ENCODE data around the gene RMDN3. TPM values are rescaled to one million over a fixed set of nuclear protein-coding genes. Genes with fewer than 3 reads are reported as not detected.

Gene RMDN3
- total and polyA plus RNA-seq, 2 of the 13 experiments (the other 11 are each of a cell fraction or from before 2014, with no cell fraction given), result 16.8 to 19.5 TPM

DNA sequence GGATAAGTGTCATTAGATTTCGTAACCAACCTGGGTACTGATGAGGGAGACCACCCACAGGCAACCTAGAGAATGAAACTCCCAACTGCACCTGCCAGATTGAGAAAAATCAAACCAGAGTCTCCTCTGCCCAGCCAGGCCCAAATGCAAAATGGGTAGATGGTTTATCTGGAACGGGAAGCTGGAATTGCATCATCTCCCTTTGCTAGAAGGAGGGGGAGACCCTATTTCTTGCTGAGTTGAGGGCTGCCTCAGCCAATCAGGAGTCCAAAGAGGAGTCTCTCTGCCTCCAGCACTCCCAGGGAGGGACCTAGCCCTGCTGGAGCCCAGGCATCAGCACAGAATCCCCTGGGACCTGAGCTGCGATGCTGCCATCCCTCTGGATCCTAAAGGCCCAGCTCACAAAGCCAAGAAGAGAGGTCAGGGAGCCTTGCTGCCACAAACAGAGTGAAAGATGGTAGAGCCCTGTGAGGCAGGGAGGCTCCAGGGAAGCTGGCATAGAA, 8.1 kb downstream of the RMDN3 start:
- ChIA-PET CTCF (ENCODE audit: low intra/inter-chr PET ratio, low total read pairs) (interaction anchor here (2.1 kb wide), 1 partner anchor 35 kb away, joined by 28 read pairs; no protein-coding TSS in a partner anchor), POLR2A (interaction anchor here (0.6 to 1.3 kb wide), 3 partner anchors 15 to 147 kb away, joined by 3 to 6 read pairs (median 3); partner anchors contain the start of genes GCHFR and VPS18)
- WGBS (ENCODE audit: low lambda C conversion rate), result 94% methylated on average over 3 of the region's 3 CpGs
- intact Hi-C loops (cut with micrococcal nuclease; ENCODE audit: unreplicated experiment) (loop anchor here (1.0 to 5.0 kb wide), 2 partner anchors 35 to 145 kb away; partner anchors contain the start of gene VPS18), in situ Hi-C loops (cut with HindIII; ENCODE audit: extremely low pct_ligation_motif_present, low pct_unique_long_range_greater_than_20kb) (no loop called here)
- no peaks in the 10 kb centered on the region for H4K20me1 ChIP-seq (ENCODE audit: insufficient read depth, low read length)
- no peaks in the 10 kb centered on the region for H3K27me3 ChIP-seq (ENCODE audit: control insufficient read depth in 1 of 2, insufficient read depth in 2 of 2, low read length in 2 of 2)
- no peak overlapping the region for H2AFZ ChIP-seq (ENCODE audit: low read length)
- no TSS peak for BruUV-seq (replicated peaks)
- H3K9ac ChIP-seq (ENCODE audit: insufficient read depth, low read depth, low read length), result no peak overlapping the region
- no peak for DNase-seq (ENCODE audit: low spot score)
- ATAC-seq, result no peak
- H3K9me3 ChIP-seq (ENCODE audit: low read length), result no peaks in the 10 kb centered on the region
- H3K4me3 ChIP-seq (replicated peaks in 1 of 3; ENCODE audit: insufficient read depth in 1 of 3, low read depth in 2 of 3, low read length in 3 of 3), result no peak overlapping the region
- H3K36me3 ChIP-seq (replicated peaks in 1 of 2; ENCODE audit: control insufficient read depth in 1 of 2, insufficient read depth in 2 of 2, low read length in 2 of 2), result peaks cover 13 to 72% of the 10 kb centered on the region in 2 experiments
- no peak overlapping the region for H3K27ac ChIP-seq (ENCODE audit: extremely low read length, insufficient read depth, low read length)
- peaks cover 9% of the 10 kb centered on the region; the same call in 1 of the 2 replicates for H3K4me1 ChIP-seq (ENCODE audit: insufficient read depth, low read length)
- H3K79me2 ChIP-seq (ENCODE audit: insufficient read depth, low read length), result peaks cover 8% of the 10 kb centered on the region
- FAIRE-seq, result no peak
- H3K4me2 ChIP-seq (ENCODE audit: low read depth, low read length), result no peak overlapping the region
- TF ChIP-seq TAF15 (IDR thresholded peaks at IDR 0.05; ENCODE audit: low read depth, low read length, poor library complexity, severe bottlenecking), result no peak
- no peak for TF ChIP-seq TCF12 (IDR thresholded peaks at IDR 0.05)
- no peak for TF ChIP-seq TCF12 (CRISPR knock-in tag; IDR thresholded peaks at IDR 0.05)
- TF ChIP-seq SAFB2 (CRISPR knock-in tag; IDR thresholded peaks at IDR 0.05; ENCODE audit: borderline replicate concordance, low read depth), result no peak
- TF ChIP-seq, protein P1, sequence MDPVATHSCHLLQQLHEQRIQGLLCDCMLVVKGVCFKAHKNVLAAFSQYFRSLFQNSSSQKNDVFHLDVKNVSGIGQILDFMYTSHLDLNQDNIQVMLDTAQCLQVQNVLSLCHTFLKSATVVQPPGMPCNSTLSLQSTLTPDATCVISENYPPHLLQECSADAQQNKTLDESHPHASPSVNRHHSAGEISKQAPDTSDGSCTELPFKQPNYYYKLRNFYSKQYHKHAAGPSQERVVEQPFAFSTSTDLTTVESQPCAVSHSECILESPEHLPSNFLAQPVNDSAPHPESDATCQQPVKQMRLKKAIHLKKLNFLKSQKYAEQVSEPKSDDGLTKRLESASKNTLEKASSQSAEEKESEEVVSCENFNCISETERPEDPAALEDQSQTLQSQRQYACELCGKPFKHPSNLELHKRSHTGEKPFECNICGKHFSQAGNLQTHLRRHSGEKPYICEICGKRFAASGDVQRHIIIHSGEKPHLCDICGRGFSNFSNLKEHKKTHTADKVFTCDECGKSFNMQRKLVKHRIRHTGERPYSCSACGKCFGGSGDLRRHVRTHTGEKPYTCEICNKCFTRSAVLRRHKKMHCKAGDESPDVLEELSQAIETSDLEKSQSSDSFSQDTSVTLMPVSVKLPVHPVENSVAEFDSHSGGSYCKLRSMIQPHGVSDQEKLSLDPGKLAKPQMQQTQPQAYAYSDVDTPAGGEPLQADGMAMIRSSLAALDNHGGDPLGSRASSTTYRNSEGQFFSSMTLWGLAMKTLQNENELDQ (CRISPR knock-in tag; IDR thresholded peaks at IDR 0.05; ENCODE audit: borderline replicate concordance), result no peak

DNA sequence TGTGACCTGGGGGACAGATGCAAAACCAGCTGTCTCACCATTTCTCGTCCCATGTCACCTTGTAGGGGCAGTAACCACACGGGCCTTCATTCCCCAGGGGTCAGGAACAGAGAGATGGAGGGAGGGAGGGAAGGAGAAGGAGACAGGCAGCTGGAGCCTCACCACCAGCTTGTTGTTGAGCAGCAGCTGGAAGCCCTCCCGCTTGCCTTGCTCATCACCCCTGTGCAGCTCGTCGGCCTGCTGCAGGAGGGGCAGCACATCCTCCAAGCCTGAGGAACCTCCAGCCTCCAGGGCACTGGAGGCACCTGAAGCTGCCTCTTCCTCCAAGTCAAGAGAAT, 10.3 kb downstream of the RMDN3 start:
- intact Hi-C loops (cut with micrococcal nuclease; ENCODE audit: unreplicated experiment), result loop anchor here (5.0 kb wide), 2 partner anchors 67 to 148 kb away; partner anchors contain the start of gene VPS18
- ATAC-seq, result no peak
- FAIRE-seq, result no peak
- BruUV-seq (replicated peaks), result no TSS peak
- H4K20me1 ChIP-seq (ENCODE audit: insufficient read depth, low read length), result no peaks in the 10 kb centered on the region
- no peak overlapping the region for H3K4me3 ChIP-seq (replicated peaks in 1 of 3; ENCODE audit: insufficient read depth in 1 of 3, low read depth in 2 of 3, low read length in 3 of 3)
- no peaks in the 10 kb centered on the region for H3K79me2 ChIP-seq (ENCODE audit: insufficient read depth, low read length)
- H3K36me3 ChIP-seq (replicated peaks in 1 of 2; ENCODE audit: control insufficient read depth in 1 of 2, insufficient read depth in 2 of 2, low read length in 2 of 2), result peaks cover 10 to 69% of the 10 kb centered on the region in 2 experiments; a peak in 4 of 5 replicates
- H3K9me3 ChIP-seq (ENCODE audit: low read length), result no peaks in the 10 kb centered on the region
- POLR2A ChIA-PET, result no interaction called here
- DNase-seq (ENCODE audit: low spot score), result no peak
- in situ Hi-C loops (cut with HindIII; ENCODE audit: extremely low pct_ligation_motif_present, low pct_unique_long_range_greater_than_20kb), result no loop called here
- CTCF ChIA-PET (ENCODE audit: low intra/inter-chr PET ratio, low total read pairs), result no interaction called here
- WGBS (ENCODE audit: low lambda C conversion rate), result 100% methylated on average over 2 of the region's 5 CpGs
- peaks cover 7% of the 10 kb centered on the region; the same call in 1 of the 2 replicates for H3K4me1 ChIP-seq (ENCODE audit: insufficient read depth, low read length)
- no peak overlapping the region for H3K4me2 ChIP-seq (ENCODE audit: low read depth, low read length)
- H2AFZ ChIP-seq (ENCODE audit: low read length), result no peak overlapping the region
- H3K27me3 ChIP-seq (ENCODE audit: control insufficient read depth in 1 of 2, insufficient read depth in 2 of 2, low read length in 2 of 2), result no peaks in the 10 kb centered on the region
- H3K27ac ChIP-seq (ENCODE audit: extremely low read length, insufficient read depth, low read length), result no peak overlapping the region
- no peak overlapping the region for H3K9ac ChIP-seq (ENCODE audit: insufficient read depth, low read depth, low read length)
- TF ChIP-seq TAF15 (IDR thresholded peaks at IDR 0.05; ENCODE audit: low read depth, low read length, poor library complexity, severe bottlenecking) (no peak), HMGA1 (CRISPR knock-in tag; conservative IDR thresholded peaks at IDR 0.05) (no peak), ZNF337 (CRISPR knock-in tag; IDR thresholded peaks at IDR 0.05; ENCODE audit: borderline replicate concordance, low read depth) (no peak), ZNF761 (CRISPR knock-in tag; conservative IDR thresholded peaks at IDR 0.05) (no peak), PHF20 (CRISPR knock-in tag; IDR thresholded peaks at IDR 0.05) (no peak), CC2D1A (CRISPR knock-in tag; IDR thresholded peaks at IDR 0.05) (no peak), NR2F2 (IDR thresholded peaks at IDR 0.05; ENCODE audit: borderline replicate concordance, low read depth) (no peak), KDM2A (CRISPR knock-in tag; IDR thresholded peaks at IDR 0.05; ENCODE audit: borderline replicate concordance, low read depth) (no peak), IKZF1 (IDR thresholded peaks at IDR 0.05) (no peak)
- TF ChIP-seq, protein P2, sequence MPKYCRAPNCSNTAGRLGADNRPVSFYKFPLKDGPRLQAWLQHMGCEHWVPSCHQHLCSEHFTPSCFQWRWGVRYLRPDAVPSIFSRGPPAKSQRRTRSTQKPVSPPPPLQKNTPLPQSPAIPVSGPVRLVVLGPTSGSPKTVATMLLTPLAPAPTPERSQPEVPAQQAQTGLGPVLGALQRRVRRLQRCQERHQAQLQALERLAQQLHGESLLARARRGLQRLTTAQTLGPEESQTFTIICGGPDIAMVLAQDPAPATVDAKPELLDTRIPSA (CRISPR knock-in tag; IDR thresholded peaks at IDR 0.05; ENCODE audit: borderline replicate concordance), result no peak
- TF ChIP-seq, protein P3, sequence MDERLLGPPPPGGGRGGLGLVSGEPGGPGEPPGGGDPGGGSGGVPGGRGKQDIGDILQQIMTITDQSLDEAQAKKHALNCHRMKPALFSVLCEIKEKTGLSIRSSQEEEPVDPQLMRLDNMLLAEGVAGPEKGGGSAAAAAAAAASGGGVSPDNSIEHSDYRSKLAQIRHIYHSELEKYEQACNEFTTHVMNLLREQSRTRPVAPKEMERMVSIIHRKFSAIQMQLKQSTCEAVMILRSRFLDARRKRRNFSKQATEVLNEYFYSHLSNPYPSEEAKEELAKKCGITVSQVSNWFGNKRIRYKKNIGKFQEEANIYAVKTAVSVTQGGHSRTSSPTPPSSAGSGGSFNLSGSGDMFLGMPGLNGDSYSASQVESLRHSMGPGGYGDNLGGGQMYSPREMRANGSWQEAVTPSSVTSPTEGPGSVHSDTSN (CRISPR knock-in tag; IDR thresholded peaks at IDR 0.05), result no peak

Data from HepG2 (cell line).